Ovary (tissue), 9 donors: ENCODE results near the gene ARFGEF3. TPM values are rescaled to one million over a fixed set of nuclear protein-coding genes. Genes with fewer than 3 reads are reported as not detected.

Experiments used
- DNase-seq, 5 donors: peaks; one replicate each; pipeline ENCODE4 v3.0.0-alpha.2; 2019 to 2020
- H3K27ac ChIP-seq, 2 donors: fragments of 200-600 bp; one replicate each; pipeline versions ENCODE4 v1.5.1 to v1.8.0; 2019 to 2022
- H3K27me3 ChIP-seq: fragments of 200-600 bp; one replicate; pipeline ENCODE4 v1.8.0; 2022
- H3K36me3 ChIP-seq: fragments of 200-600 bp; sonication (generic); one replicate; pipeline ENCODE4 v1.5.1; 2019
- H3K4me1 ChIP-seq: one replicate; pipeline ENCODE4 v1.8.1; 2013; ENCODE audit warnings: mild to moderate bottlenecking, moderate library complexity; ENCODE audit not compliant: insufficient read depth
- H3K4me3 ChIP-seq: fragments of 200-600 bp; sonication (generic); one replicate; pipeline ENCODE4 v1.5.1; 2017
- H3K9me3 ChIP-seq, 2 donors: fragments of 200-600 bp in 1 of 2; sonication (generic) in 1 of 2; one replicate each; pipeline versions ENCODE4 v1.5.1 to v1.8.1; 2013 to 2019; ENCODE audit warnings: mild to moderate bottlenecking in 1 of 2, moderate library complexity in 1 of 2
- CTCF ChIP-seq, 3 donors: fragments of 450-650 bp in 2 of 3; fragments of 200-600 bp in 1 of 3; IDR thresholded peaks; one replicate each; pipeline versions ENCODE4 v1.5.1 to v1.8.0; 2016 to 2022; ENCODE audit warnings: antibody characterized with exemption in 3 of 3, mild to moderate bottlenecking in 1 of 3
- EP300 ChIP-seq: sonication (generic); formaldehyde crosslinking; IDR thresholded peaks from one replicate; pipeline ENCODE4 v1.6.1; 2017; ENCODE audit warnings: antibody characterized with exemption
- POLR2A ChIP-seq: fragments of 450-650 bp; IDR thresholded peaks from one replicate; pipeline ENCODE4 v1.6.1; 2017; ENCODE audit warnings: antibody characterized with exemption, mild to moderate bottlenecking, moderate library complexity
- WGBS, 3 donors: extraction: QIAGEN DNeasy Blood & Tissue Kit in 1 of 3; methylation state at CpG; one replicate each; pipeline versions ENCODE4 v1.1.5 to v1.1.7; 2013 to 2017; 5-methylcytosine and 5-hydroxymethylcytosine counted together
- intact Hi-C, 4 donors: fragments of 100-400 bp; cut with DNase I; formaldehyde crosslinking; loops; one replicate each; pipeline versions ENCODE4 v1.11.0 to v1.15.1; 2022 to 2023
- polyA plus RNA-seq, 2 donors: library from polyadenylated mRNA; stranded (reverse); fragments of 200-250 nt in 1 of 2; fragments of 350-450 nt in 1 of 2; fragmentation: Illumina TruSeq in 1 of 2; extraction: RNeasy Lipid Tissue Mini Kit (QIAGEN cat#74804) in 1 of 2; gene quantifications; one replicate each; pipeline ENCODE4 v1.2.3, GENCODE V29; 2013 to 2014
- total RNA-seq, 7 donors: library from RNA; depleted of rRNA in 2 of 7; stranded (reverse); fragments of >200 nt in 2 of 7; fragmentation: NEBNext Ultra II Directional in 3 of 7; extraction: Animal tissue kit (Norgen Biotek cat#: 25700) in 3 of 7; gene quantifications; one replicate each; pipeline versions ENCODE4 v1.1.0 to v1.2.4, GENCODE V29; 2016 to 2023
- donor health status: DM: no; HTN: no; CAD: no; lungs with moderate emphysema.
- donor health status: DM: no; HTN: no; CAD: no.
- donor health status: Bipolar disorder and iron deficiency.
- donor health status: DM: yes; HTN: yes; CAD: no.
- donor health status: DM: no; HTN: no; CAD: no.
- donor health status: DM: yes; HTN: yes; CAD: no.

Gene ARFGEF3
- total and polyA plus RNA-seq, 9 donors: 0.15 to 6.1 (median 0.72) TPM

- 75 to 93% (median 90%) methylated on average over 2 of the region's 2 CpGs for WGBS, 3 donors
- Histone ChIP-seq H3K4me3 (no peak overlapping the region), H3K27ac (no peak overlapping the region), H3K36me3 (no peaks in the 10 kb centered on the region), H3K9me3 (no peaks in the 10 kb centered on the region), H3K27me3 (no peaks in the 10 kb centered on the region), H3K4me1 (no peaks in the 10 kb centered on the region)
- no peak for DNase-seq
- no peak for TF ChIP-seq EP300
- no peak for TF ChIP-seq CTCF (IDR thresholded peaks at IDR 0.05)
- TF ChIP-seq POLR2A: no peak
- intact Hi-C loops: no loop called here
Measured at GRCh38 chr6:138159246-138159645, 2.5 kb upstream of the ARFGEF3 start.

DNA sequence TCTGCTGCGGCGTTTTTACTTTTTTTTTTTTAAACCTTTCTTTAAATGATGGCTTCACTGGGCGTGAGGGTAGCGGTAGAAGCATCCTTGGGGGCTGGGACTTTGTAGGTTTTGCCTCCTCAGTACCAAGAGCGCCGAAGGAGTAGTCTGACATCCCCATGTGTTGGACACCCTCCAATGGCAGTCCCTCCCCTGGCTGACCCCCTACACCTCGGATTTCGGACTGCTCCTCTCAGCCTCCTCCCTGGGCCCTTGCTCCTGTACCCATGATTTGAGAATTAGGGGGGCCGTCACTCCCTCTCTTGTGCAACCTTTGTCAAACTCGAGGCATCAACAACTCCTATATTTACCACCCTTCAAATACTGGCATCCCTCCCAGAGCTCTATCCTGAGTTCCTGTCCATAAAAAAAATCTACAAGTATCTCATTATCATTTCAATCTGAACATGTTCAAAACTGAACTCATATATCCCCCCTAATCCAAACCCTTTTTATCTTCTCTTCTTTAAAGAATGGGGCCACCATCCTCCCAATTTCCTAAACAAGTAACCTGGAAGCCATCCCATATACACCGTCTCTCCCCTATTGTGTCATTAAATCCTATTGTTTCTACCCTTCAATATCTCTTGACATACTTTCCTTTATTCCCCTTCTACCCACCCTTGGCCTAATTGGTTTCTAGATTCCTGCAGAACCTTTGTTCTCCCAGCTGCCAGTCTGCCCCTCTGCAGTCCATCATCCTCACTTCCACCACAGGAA, 1.2 kb upstream of the ARFGEF3 start:
- no peak for TF ChIP-seq EP300
- no peak for TF ChIP-seq POLR2A
- TF ChIP-seq CTCF (IDR thresholded peaks at IDR 0.05): no peak
- no peak for DNase-seq
- no peaks in the 10 kb centered on the region for H3K9me3 ChIP-seq
- no peaks in the 10 kb centered on the region for H3K4me1 ChIP-seq
- 71 to 78% (median 75%) methylated on average over 11 of the region's 11 CpGs for WGBS, 3 donors
- H3K27ac ChIP-seq: no peak overlapping the region
- H3K36me3 ChIP-seq: no peaks in the 10 kb centered on the region
- no peak overlapping the region for H3K4me3 ChIP-seq
- no peaks in the 10 kb centered on the region for H3K27me3 ChIP-seq
- intact Hi-C loops: no loop called here

DNA sequence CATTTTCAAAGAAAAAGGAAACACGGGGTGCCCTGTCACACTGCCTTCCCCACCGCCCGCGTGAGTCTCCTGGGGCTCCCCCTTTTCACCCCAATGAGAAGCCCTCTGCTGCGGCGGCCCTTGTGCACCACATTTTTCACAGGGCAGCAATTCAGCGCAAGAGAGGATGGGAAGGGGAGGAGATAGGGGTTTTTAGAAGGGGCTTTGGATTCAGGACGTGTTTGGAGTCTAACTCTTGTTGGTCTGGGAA, 726 bp upstream of the ARFGEF3 start:
- no peak overlapping the region for H3K27ac ChIP-seq
- no peaks in the 10 kb centered on the region for H3K4me1 ChIP-seq
- DNase-seq: no peak
- TF ChIP-seq CTCF (IDR thresholded peaks at IDR 0.05) (no peak), EP300 (no peak)
- H3K36me3 ChIP-seq: no peaks in the 10 kb centered on the region
- no peak overlapping the region for H3K4me3 ChIP-seq
- no peaks in the 10 kb centered on the region for H3K9me3 ChIP-seq
- intact Hi-C loops: no loop called here
- 18 to 30% (median 22%) methylated on average over 8 of the region's 8 CpGs for WGBS, 3 donors
- no peaks in the 10 kb centered on the region for H3K27me3 ChIP-seq

GRCh38 chr6:138162111-138162954, 594 bp downstream of the ARFGEF3 start:
- WGBS, 3 donors: 3 to 5% (median 4%) methylated on average over 52 to 53 of the region's 53 CpGs
- Histone ChIP-seq H3K9me3 (no peaks in the 10 kb centered on the region), H3K36me3 (no peaks in the 10 kb centered on the region), H3K27me3 (no peaks in the 10 kb centered on the region), H3K27ac (no peak overlapping the region), H3K4me3 (peak overlapping the region; percentile 32), H3K4me1 (no peaks in the 10 kb centered on the region)
- TF ChIP-seq CTCF (IDR thresholded peaks at IDR 0.05): no peak
- no peak for DNase-seq
- intact Hi-C loops: no loop called here
